GM15510 (cell line): ENCODE measurements around the gene AMDHD1.

ENCODE experiments used
- POLR2A ChIP-seq: IDR thresholded peaks from 3 replicates; pipeline ENCODE4 v1.6.1; 2011; ENCODE audit warnings: borderline replicate concordance; ENCODE audit not compliant: insufficient read length; ENCODE audit errors: extremely low read depth

The AMDHD1 gene

GRCh38 chr12:95982602-95983001 lies 39.5 kb downstream of the AMDHD1 start:
- no peak for TF ChIP-seq POLR2A

- TF ChIP-seq POLR2A, result no peak
Measured at GRCh38 chr12:95984682-95985081, 41.6 kb downstream of the AMDHD1 start.

GRCh38 chr12:95986635-95987570 lies 43.8 kb downstream of the AMDHD1 start:
- TF ChIP-seq POLR2A, result no peak

GRCh38 chr12:95988506-95989275 lies 45.6 kb downstream of the AMDHD1 start:
- no peak for TF ChIP-seq POLR2A

GRCh38 chr12:95989504-95990123 lies 46.5 kb downstream of the AMDHD1 start:
- TF ChIP-seq POLR2A, result no peak

GRCh38 chr12:95990136-95990535 lies 47.0 kb downstream of the AMDHD1 start:
- TF ChIP-seq POLR2A, result no peak

- no peak for TF ChIP-seq POLR2A
Measured at GRCh38 chr12:95993907-95994306, 50.8 kb downstream of the AMDHD1 start.

- TF ChIP-seq POLR2A, result no peak
Measured at GRCh38 chr12:95994476-95994875, 51.3 kb downstream of the AMDHD1 start.

GRCh38 chr12:95995238-95996031 lies 52.3 kb downstream of the AMDHD1 start:
- TF ChIP-seq POLR2A, result no peak

GRCh38 chr12:95996034-95996658 lies 53.0 kb downstream of the AMDHD1 start, which contains the start of gene HAL:
Gene HAL (minus strand): TSS chr12:95996344. CDS start chr12:95995910, 434 bp downstream.
- no peak for TF ChIP-seq POLR2A

- TF ChIP-seq POLR2A, result no peak
Measured at GRCh38 chr12:95997276-95997675, 54.1 kb downstream of the AMDHD1 start.

GRCh38 chr12:95997911-95998510 lies 54.9 kb downstream of the AMDHD1 start:
- no peak for TF ChIP-seq POLR2A

- TF ChIP-seq POLR2A, result no peak
Measured at GRCh38 chr12:95998611-95999286, 55.6 kb downstream of the AMDHD1 start.
